HG02798 (cell line): Measurements from ENCODE around the gene C1orf185.
"Not testable (repeated sequence)": the region's sequence is repeated elsewhere in the genome, so short reads cannot be mapped to it uniquely, and the experiment has no call there.

Source experiments
- ATAC-seq: cut with Tn5 transposase; IDR thresholded peaks from one replicate; pipeline ENCODE4 v1.9.1; 2021; ENCODE audit warnings: mild to moderate bottlenecking; ENCODE audit not compliant: unreplicated experiment, poor library complexity

The C1orf185 gene

GRCh38 chr1:51131185-51131584, 29.2 kb downstream of the C1orf185 start:
- no peak for ATAC-seq

GRCh38 chr1:51133045-51133444, 31.0 kb downstream of the C1orf185 start:
- no peak for ATAC-seq

DNA sequence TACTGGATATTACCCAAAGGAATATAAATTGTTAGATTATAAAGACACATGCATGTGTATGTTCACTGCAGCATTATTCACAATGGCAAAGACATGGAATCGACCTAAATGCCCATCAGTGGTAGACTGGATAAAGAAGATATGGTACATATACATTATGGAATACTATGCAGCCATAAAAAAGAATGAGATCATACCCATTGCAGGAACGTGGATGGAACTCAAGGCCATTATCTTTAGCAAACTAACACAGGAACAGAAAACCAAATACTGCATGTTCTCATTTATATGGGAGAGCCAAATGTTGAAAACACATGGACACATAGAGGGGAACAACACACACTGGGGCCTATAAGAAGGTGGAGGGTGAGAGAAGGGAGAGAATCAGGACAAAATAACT, 35.7 kb downstream of the C1orf185 start:
- not testable (repeated sequence) for ATAC-seq

DNA sequence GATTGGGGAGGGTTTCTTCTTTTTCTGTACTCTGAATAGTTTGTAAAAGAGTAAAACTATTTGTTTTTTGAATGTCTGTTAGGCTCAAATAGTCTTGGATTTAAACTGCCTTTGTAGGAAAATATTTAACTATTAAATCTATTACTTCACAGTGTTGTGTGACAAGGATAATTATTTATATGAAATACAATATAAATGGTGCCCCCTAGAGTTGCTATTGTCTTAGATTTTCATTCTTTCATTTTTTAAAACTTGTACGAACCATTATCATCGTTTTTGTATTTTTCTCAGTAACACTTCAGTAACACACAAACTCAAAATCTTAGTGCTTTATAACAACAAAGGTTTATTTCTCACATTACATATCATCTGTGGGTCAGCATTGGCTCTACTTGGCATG, 37.4 kb downstream of the C1orf185 start:
- ATAC-seq = no peak

GRCh38 chr1:51147394-51147793, 45.4 kb downstream of the C1orf185 start:
- no peak for ATAC-seq

DNA sequence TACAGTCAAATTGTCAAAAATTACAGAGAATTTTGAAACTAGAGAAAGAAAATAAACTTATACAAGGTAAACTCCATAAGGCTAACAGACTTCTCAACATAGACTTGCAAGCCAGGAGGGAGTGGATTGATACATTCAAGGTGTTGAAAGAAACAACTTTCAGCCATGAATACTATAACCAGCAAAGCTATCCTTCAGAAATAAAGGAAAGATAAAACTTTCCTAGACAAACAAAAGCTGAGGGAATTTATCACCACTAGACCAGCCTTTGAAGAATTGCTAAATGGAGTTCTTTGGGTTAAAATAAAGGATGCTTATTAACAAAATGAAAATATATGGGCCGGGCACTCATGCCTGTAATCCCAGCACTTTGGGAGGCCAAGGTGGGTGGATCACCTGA, 52.7 kb downstream of the C1orf185 start:
- no peak for ATAC-seq

DNA sequence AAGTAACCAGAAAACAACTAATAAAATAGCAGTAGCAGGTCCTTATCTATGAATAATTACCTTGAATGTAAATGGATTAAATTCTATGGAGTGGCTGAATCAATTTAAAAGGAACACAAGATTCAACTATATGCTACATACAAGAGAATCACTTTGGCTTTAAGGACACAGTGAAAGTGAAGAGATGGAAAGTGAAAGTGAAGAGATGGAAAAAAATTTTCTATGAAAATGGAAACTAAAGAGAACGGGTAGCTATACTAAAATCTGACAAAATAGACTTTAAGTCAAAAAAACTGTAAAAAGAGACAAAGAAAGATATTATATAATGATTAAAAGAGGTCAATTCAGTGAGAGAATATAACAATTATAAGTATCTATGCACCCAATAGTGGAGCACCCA, 54.7 kb downstream of the C1orf185 start:
- no peak for ATAC-seq

DNA sequence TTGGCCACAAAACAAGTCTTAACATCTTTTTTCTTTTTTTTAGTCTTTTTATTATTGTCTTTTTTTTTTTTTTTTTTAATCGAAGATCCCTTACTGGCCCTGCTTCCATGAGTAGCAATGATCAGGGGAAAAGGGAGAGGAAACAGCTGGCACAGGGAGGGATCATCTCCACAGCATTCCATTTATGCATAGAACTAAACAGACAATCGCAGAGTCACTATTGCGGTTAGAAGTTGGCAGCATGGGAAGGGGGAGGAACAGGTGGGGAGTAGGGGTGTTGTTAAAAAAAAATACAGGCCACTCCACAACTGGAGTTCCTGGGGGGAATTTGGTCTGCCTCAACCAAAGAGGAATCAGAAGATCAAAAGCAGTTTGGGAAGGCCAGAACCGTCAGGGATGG, 55.4 kb downstream of the C1orf185 start:
- ATAC-seq = no peak

GRCh38 chr1:51158263-51158662, 56.2 kb downstream of the C1orf185 start:
- ATAC-seq = no peak

DNA sequence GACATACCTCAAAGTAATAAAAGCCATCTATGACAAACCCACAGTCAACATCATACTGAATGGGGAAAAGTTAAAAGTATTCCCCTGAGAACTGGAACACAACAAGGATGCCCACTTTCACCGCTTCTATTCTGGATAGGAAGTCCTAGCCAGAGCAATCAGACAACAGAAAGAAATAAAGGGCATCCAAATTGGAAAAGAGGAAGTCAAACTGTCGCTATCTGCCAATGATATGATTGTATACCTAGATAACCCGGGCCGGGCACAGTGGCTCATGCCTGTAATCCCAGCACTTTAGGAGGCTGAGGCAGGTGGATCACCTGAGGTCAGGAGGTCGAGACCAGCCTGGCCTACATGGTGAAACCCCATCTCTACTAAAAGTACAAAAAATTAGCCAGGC, 60.5 kb downstream of the C1orf185 start:
- not testable (repeated sequence) for ATAC-seq

DNA sequence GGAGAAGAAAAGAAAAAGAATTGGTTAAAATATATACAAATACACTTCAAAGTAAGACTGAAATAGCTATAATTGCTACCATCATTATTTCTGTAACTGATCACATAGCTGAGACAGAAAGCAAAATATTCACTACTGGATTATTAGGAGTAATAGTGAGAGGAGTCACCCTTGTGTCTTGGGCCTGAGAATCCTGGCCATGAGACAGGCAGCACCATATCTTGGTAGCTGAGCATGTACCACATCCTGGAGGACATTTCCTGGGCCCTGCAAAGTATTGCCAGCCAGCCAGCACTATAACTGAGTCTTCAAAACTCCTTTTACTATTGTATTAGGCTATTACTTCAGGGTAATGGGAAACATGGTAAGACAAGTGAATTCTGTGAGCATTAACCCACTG, 63.5 kb downstream of the C1orf185 start:
- no peak for ATAC-seq

GRCh38 chr1:51168266-51168845, 66.3 kb downstream of the C1orf185 start:
- no peak for ATAC-seq

DNA sequence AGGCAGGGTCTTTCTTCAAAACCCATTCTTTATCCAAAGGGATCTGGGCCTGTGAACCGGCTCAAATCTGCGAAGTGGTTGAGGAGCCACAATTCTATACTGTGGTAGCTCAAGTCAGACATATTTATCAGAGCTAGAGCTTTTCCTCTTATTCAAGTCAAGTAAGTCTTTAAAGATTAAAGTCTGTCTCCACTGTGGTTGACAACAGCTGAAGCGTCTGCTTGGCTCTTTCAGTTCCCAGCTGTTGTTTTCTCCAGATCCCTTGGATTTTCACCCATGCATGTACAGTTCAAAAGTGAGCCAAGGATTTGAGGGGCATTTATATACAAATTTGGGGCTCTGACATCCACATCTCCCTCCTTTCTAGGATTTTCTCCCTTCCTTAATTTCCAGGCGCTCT, 66.9 kb downstream of the C1orf185 start:
- no peak for ATAC-seq

GRCh38 chr1:51170342-51170741, 68.3 kb downstream of the C1orf185 start:
- no peak for ATAC-seq

DNA sequence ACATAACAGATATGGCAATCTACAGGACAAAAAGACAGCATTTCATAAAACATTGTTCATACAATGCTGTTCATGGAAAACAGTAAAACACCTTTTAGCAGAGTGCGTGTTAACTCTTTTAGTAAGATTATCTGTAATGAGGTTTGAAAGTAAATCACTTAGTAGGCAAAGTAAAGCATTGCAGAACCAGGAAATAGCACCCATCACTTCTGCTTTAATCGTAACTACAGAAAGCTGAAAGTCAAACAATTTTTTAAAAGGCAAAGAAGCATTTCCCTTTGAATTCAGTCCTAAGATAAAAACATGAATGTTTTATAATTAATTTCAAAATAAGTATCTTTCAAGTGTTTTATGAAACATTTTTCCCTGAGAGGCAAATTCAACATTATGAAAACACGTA, 70.8 kb downstream of the C1orf185 start:
- no peak for ATAC-seq

GRCh38 chr1:51175278-51175677, 73.2 kb downstream of the C1orf185 start:
- ATAC-seq = no peak

DNA sequence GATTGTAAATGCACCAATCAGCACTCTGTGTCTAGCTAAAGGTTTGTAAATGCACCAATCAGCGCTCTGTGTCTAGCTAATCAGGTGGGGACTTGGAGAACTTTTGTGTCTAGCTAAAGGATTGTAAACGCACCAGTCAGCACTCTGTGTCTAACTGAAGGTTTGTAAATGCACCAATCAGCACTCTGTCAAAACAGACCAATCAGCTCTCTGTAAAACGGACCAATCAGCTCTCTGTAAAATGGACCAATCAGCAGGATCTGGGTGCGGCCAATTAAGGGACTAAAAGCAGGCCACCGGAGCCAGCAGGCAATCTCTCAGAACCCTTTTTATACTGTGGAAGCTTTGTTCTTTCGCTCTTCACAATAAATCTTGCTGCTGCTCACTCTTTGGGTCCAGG, 76.0 kb downstream of the C1orf185 start:
- ATAC-seq = not testable (repeated sequence)

GRCh38 chr1:51188230-51188629, 86.2 kb downstream of the C1orf185 start:
- ATAC-seq = no peak

GRCh38 chr1:51189421-51190073, 87.5 kb downstream of the C1orf185 start:
- no peak for ATAC-seq

- no peak for ATAC-seq
Measured at GRCh38 chr1:51190961-51191360, 88.9 kb downstream of the C1orf185 start.

DNA sequence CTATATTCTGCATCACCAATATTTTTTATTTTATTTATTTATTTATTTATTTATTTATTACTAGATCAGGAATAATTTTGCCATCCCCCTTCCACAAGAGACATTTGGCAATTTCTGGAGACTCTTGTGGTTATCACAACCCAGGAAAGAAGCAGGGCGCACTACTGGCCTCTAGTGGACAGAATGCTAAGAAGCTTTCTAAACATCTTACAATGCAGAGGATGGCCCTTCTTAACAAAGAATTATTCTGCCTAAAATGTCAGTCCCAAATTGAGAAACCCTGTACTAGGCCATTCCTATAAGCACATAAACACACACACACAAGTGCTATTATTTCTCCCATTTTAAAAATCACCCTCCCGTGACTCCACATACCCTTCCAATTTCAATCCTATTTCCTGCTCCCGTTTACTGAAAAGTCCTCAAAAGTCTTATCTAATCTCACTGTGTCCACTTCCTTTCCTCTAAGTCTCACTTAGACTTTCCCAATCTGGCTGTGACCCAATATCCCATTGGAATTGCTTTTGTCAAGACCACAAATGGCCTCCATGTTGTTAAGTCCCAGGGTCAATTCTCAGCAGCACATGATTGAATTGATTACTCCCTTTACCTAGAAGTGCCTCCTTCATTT, 90.3 kb downstream of the C1orf185 start:
- no peak for ATAC-seq

DNA sequence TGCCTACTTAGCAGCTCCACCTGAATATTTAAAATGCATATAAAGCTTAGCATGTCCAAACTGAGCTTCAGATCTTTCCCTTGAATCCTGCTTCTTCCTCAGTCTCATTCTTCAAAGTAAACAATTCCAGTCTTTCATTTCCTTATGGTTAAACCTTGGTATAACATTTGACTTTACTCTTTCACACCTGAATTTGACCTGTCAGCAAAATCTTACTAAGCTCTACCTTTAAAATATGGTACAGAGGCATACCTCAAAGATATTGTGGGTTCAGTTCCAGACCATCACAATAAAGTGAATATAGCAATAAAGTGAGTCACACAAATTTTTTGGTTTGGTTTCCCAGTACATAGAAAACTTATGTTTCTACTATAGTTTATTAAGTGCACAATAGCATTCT, 91.5 kb downstream of the C1orf185 start:
- no peak for ATAC-seq
